Mesendoderm (in vitro differentiated cells): ENCODE measurements around the gene EPHA10.
"Not testable (repeated sequence)": the region's sequence is repeated elsewhere in the genome, so short reads cannot be mapped to it uniquely, and the experiment has no call there.

ENCODE experiments used
- DNase-seq: peaks from one replicate; pipeline ENCODE4 v3.0.0; 2013
- H2AK5ac ChIP-seq: 2 replicates; pipeline ENCODE4 v1.6.1; 2013; ENCODE audit warnings: low read length, inconsistent platforms
- H2BK120ac ChIP-seq: 2 replicates; pipeline ENCODE4 v1.6.1; 2013; ENCODE audit warnings: low read depth, mild to moderate bottlenecking, low read length, moderate library complexity, mixed read lengths
- H2BK15ac ChIP-seq: replicated peaks from 2 replicates; pipeline ENCODE4 v1.6.1; 2013; ENCODE audit warnings: low read depth, mild to moderate bottlenecking, moderate library complexity
- H2BK5ac ChIP-seq: 2 replicates; pipeline ENCODE4 v1.6.1; 2013; ENCODE audit warnings: low read length, inconsistent platforms
- H3K18ac ChIP-seq: 2 replicates; pipeline ENCODE4 v1.6.1; 2013; ENCODE audit warnings: mild to moderate bottlenecking, low read length, mixed read lengths
- H3K23ac ChIP-seq: one replicate; pipeline ENCODE4 v1.6.1; 2013; ENCODE audit warnings: low read length
- H3K27ac ChIP-seq: 2 replicates; pipeline ENCODE4 v1.5.1; 2013; ENCODE audit warnings: low read depth, mild to moderate bottlenecking, inconsistent platforms, low read length, moderate library complexity
- H3K27me3 ChIP-seq: 2 replicates; pipeline ENCODE4 v1.6.1; 2013; ENCODE audit warnings: low read length, control low read depth, mild to moderate bottlenecking, inconsistent platforms; ENCODE audit not compliant: insufficient read depth, poor library complexity
- H3K36me3 ChIP-seq: 2 replicates; pipeline ENCODE4 v1.6.1; 2013; ENCODE audit warnings: low read length, inconsistent platforms; ENCODE audit not compliant: control insufficient read depth, insufficient read depth
- H3K4ac ChIP-seq: one replicate; pipeline ENCODE4 v1.6.1; 2013; ENCODE audit warnings: low read depth, mild to moderate bottlenecking, low read length, moderate library complexity
- H3K4me1 ChIP-seq: 2 replicates; pipeline ENCODE4 v1.6.1; 2013; ENCODE audit warnings: low read depth, low read length, inconsistent platforms; ENCODE audit not compliant: control insufficient read depth
- H3K4me2 ChIP-seq: 2 replicates; pipeline ENCODE4 v1.6.1; 2013; ENCODE audit warnings: low read length
- H3K4me3 ChIP-seq: 2 replicates; pipeline ENCODE4 v1.5.1; 2013; ENCODE audit warnings: mild to moderate bottlenecking, low read length
- H3K56ac ChIP-seq: one replicate; pipeline ENCODE4 v1.6.1; 2013; ENCODE audit warnings: low read length
- H3K79me1 ChIP-seq: 2 replicates; pipeline ENCODE4 v1.6.1; 2013; ENCODE audit warnings: low read length, inconsistent platforms
- H3K79me2 ChIP-seq: 2 replicates; pipeline ENCODE4 v1.6.1; 2013; ENCODE audit warnings: mild to moderate bottlenecking, low read length; ENCODE audit not compliant: control insufficient read depth, insufficient read depth
- H3K9ac ChIP-seq: 2 replicates; pipeline ENCODE4 v1.6.1; 2013; ENCODE audit warnings: low read length, inconsistent platforms
- H4K5ac ChIP-seq: one replicate; pipeline ENCODE4 v1.6.1; 2013; ENCODE audit warnings: low read length
- H4K8ac ChIP-seq: one replicate; pipeline ENCODE4 v1.6.1; 2013; ENCODE audit warnings: low read depth, mild to moderate bottlenecking, control low read depth, low read length, moderate library complexity
- WGBS: extraction: QIAGEN DNeasy Blood & Tissue Kit; methylation state at CpG from one replicate; pipeline ENCODE4 v1.1.7; 2013; ENCODE audit warnings: low lambda C conversion rate, missing lambda C conversion rate; ENCODE audit not compliant: insufficient coverage; ENCODE audit errors: extremely low coverage; 5-methylcytosine and 5-hydroxymethylcytosine counted together

The EPHA10 gene

GRCh38 chr1:37687764-37688163 lies 77.2 kb downstream of the EPHA10 start:
- not testable (repeated sequence) for H3K18ac ChIP-seq, H3K27me3 ChIP-seq, H4K5ac ChIP-seq, H2BK5ac ChIP-seq, H4K8ac ChIP-seq, H3K4me3 ChIP-seq, H3K27ac ChIP-seq, H3K4me2 ChIP-seq, DNase-seq, H3K36me3 ChIP-seq, H3K23ac ChIP-seq, H3K9ac ChIP-seq, H2BK120ac ChIP-seq, H2AK5ac ChIP-seq, H3K56ac ChIP-seq, H2BK15ac ChIP-seq, H3K4ac ChIP-seq, H3K4me1 ChIP-seq
- Histone ChIP-seq H3K79me2 (peaks cover 21% of the 10 kb centered on the region), H3K79me1 (peaks cover 14% of the 10 kb centered on the region)
- WGBS: no CpG with 5 or more reads among the region's 2 CpGs

GRCh38 chr1:37685722-37686121 lies 79.2 kb downstream of the EPHA10 start:
- H4K5ac ChIP-seq: no peak overlapping the region
- H3K9ac ChIP-seq: no peak overlapping the region
- no peak overlapping the region for H3K4me3 ChIP-seq
- H4K8ac ChIP-seq: no peak overlapping the region
- H3K36me3 ChIP-seq: peaks cover 8% of the 10 kb centered on the region
- no peak overlapping the region for H3K27ac ChIP-seq
- peaks cover 16% of the 10 kb centered on the region for H3K79me2 ChIP-seq
- H3K27me3 ChIP-seq: no peaks in the 10 kb centered on the region
- H3K23ac ChIP-seq: no peak overlapping the region
- no peak for DNase-seq
- 100% methylated on average over 1 of the region's 3 CpGs for WGBS
- H3K79me1 ChIP-seq: peaks cover 7% of the 10 kb centered on the region
- H3K4ac ChIP-seq: no peak overlapping the region
- H3K18ac ChIP-seq: no peak overlapping the region
- H2BK5ac ChIP-seq: no peak overlapping the region
- no peak overlapping the region for H3K56ac ChIP-seq
- H3K4me2 ChIP-seq: no peak overlapping the region
- H3K4me1 ChIP-seq: peaks cover 3% of the 10 kb centered on the region
- H2AK5ac ChIP-seq: no peak overlapping the region
- H2BK15ac ChIP-seq: no peak overlapping the region
- no peak overlapping the region for H2BK120ac ChIP-seq

GRCh38 chr1:37684182-37684581 lies 80.7 kb downstream of the EPHA10 start:
- not testable (repeated sequence) for H2BK5ac ChIP-seq, H2BK15ac ChIP-seq, H3K27ac ChIP-seq, H3K79me2 ChIP-seq, H3K18ac ChIP-seq, H2AK5ac ChIP-seq, H2BK120ac ChIP-seq, DNase-seq, H3K27me3 ChIP-seq, H3K4me2 ChIP-seq, H3K23ac ChIP-seq, H3K36me3 ChIP-seq, H3K4me3 ChIP-seq, H3K4ac ChIP-seq, H4K5ac ChIP-seq, H3K56ac ChIP-seq, H3K9ac ChIP-seq, H4K8ac ChIP-seq, H3K4me1 ChIP-seq, H3K79me1 ChIP-seq
- no CpG with 5 or more reads among the region's 9 CpGs for WGBS

GRCh38 chr1:37682334-37682987 lies 82.5 kb downstream of the EPHA10 start:
- Histone ChIP-seq H2AK5ac (no peak overlapping the region), H2BK5ac (no peak overlapping the region), H3K56ac (no peak overlapping the region), H3K27me3 (no peaks in the 10 kb centered on the region), H4K8ac (no peak overlapping the region), H3K36me3 (peaks cover 7% of the 10 kb centered on the region), H2BK120ac (no peak overlapping the region), H3K18ac (no peak overlapping the region), H3K79me2 (no peaks in the 10 kb centered on the region), H2BK15ac (no peak overlapping the region), H3K4me2 (no peak overlapping the region), H3K79me1 (no peaks in the 10 kb centered on the region), H3K4ac (no peak overlapping the region), H3K9ac (no peak overlapping the region), H4K5ac (no peak overlapping the region), H3K23ac (no peak overlapping the region), H3K27ac (no peak overlapping the region), H3K4me1 (no peaks in the 10 kb centered on the region), H3K4me3 (no peak overlapping the region)
- no CpG with 5 or more reads among the region's 5 CpGs for WGBS
- peak; percentile 70 for DNase-seq

GRCh38 chr1:37680933-37681332 lies 84.0 kb downstream of the EPHA10 start:
- no peak for DNase-seq
- Histone ChIP-seq H3K9ac (no peak overlapping the region), H3K18ac (no peak overlapping the region), H4K5ac (no peak overlapping the region), H3K56ac (no peak overlapping the region), H3K79me2 (no peaks in the 10 kb centered on the region), H3K27me3 (no peaks in the 10 kb centered on the region), H2BK15ac (no peak overlapping the region), H3K4ac (no peak overlapping the region), H2AK5ac (no peak overlapping the region), H3K79me1 (no peaks in the 10 kb centered on the region), H3K4me1 (no peaks in the 10 kb centered on the region), H2BK5ac (no peak overlapping the region), H4K8ac (no peak overlapping the region), H3K4me2 (no peak overlapping the region), H3K27ac (no peak overlapping the region), H3K23ac (no peak overlapping the region), H2BK120ac (no peak overlapping the region), H3K4me3 (no peak overlapping the region), H3K36me3 (peaks cover 5% of the 10 kb centered on the region)
- WGBS: no CpG with 5 or more reads among the region's 3 CpGs

GRCh38 chr1:37677808-37678207 lies 87.1 kb downstream of the EPHA10 start:
- Histone ChIP-seq H3K79me1 (no peaks in the 10 kb centered on the region), H3K4me1 (no peaks in the 10 kb centered on the region), H4K8ac (no peak overlapping the region), H3K4me3 (no peak overlapping the region), H3K36me3 (no peaks in the 10 kb centered on the region), H3K27me3 (no peaks in the 10 kb centered on the region), H3K4me2 (no peak overlapping the region), H2BK120ac (no peak overlapping the region), H3K23ac (no peak overlapping the region), H3K56ac (no peak overlapping the region), H3K27ac (no peak overlapping the region), H3K4ac (no peak overlapping the region), H2BK5ac (no peak overlapping the region), H2BK15ac (no peak overlapping the region), H4K5ac (no peak overlapping the region), H3K9ac (no peak overlapping the region), H2AK5ac (no peak overlapping the region), H3K18ac (no peak overlapping the region), H3K79me2 (no peaks in the 10 kb centered on the region)
- no CpG with 5 or more reads among the region's 5 CpGs for WGBS
- DNase-seq: no peak
